CD14-positive monocyte (primary cell): ENCODE results near the gene PCSK1N. TPM values are rescaled to one million over a fixed set of nuclear protein-coding genes. Genes with fewer than 3 reads are reported as not detected.
A peak's percentile ranks its signal among the peaks of the same experiment; 100 is the strongest.
"Not testable (repeated sequence)": the region's sequence is repeated elsewhere in the genome, so short reads cannot be mapped to it uniquely, and the experiment has no call there.

Source experiments
- DNase-seq, 3 donors: peaks; one replicate each; pipeline ENCODE4 v3.0.0-alpha.2; 2011 to 2022
- H2AFZ ChIP-seq: 2 replicates; pipeline ENCODE4 v1.6.0; 2012; ENCODE audit warnings: mild to moderate bottlenecking, low read depth, low read length, inconsistent platforms; ENCODE audit not compliant: insufficient read depth, poor library complexity, severe bottlenecking
- H3K27ac ChIP-seq, 2 donors: 1 replicate in 1 of 2; 2 replicates in 1 of 2; pipeline ENCODE4 v1.5.1; 2012 to 2013; ENCODE audit warnings: low read length in 2 of 2, control low read depth in 1 of 2, inconsistent platforms in 1 of 2, low read depth in 1 of 2, mild to moderate bottlenecking in 1 of 2
- H3K27me3 ChIP-seq, 2 donors: one replicate each; pipeline versions ENCODE4 v1.6.0 to v1.6.1; 2011 to 2013; ENCODE audit warnings: low read length in 2 of 2; ENCODE audit not compliant: control insufficient read depth in 2 of 2, insufficient read depth in 2 of 2
- H3K36me3 ChIP-seq, 2 donors: replicated peaks in 1 of 2; 1 replicate in 1 of 2; 2 replicates in 1 of 2; pipeline versions ENCODE4 v1.5.1 to v1.6.1; 2012 to 2013; ENCODE audit warnings: low read length in 2 of 2, control low read depth in 1 of 2, inconsistent platforms in 1 of 2, mild to moderate bottlenecking in 1 of 2; ENCODE audit not compliant: insufficient read depth in 2 of 2, control insufficient read depth in 1 of 2
- H3K4me1 ChIP-seq, 2 donors: 1 replicate in 1 of 2; 2 replicates in 1 of 2; pipeline versions ENCODE4 v1.5.1 to v1.6.1; 2012 to 2013; ENCODE audit warnings: low read length in 2 of 2, control low read depth in 1 of 2, inconsistent platforms in 1 of 2, mild to moderate bottlenecking in 1 of 2, moderate library complexity in 1 of 2; ENCODE audit not compliant: insufficient read depth in 2 of 2, control insufficient read depth in 1 of 2
- H3K4me2 ChIP-seq: replicated peaks from 2 replicates; pipeline ENCODE3; 2012; ENCODE audit warnings: low read length, moderate library complexity, mild to moderate bottlenecking; ENCODE audit not compliant: poor library complexity, severe bottlenecking; ENCODE audit errors: extremely low read depth
- H3K4me3 ChIP-seq, 3 experiments: fragments of 200-600 bp in 1 of 3; sonication (generic) in 1 of 3; replicated peaks in 1 of 3; 1 replicate in 2 of 3; 2 replicates in 1 of 3; pipeline ENCODE4 v1.5.1; 2011 to 2013; ENCODE audit warnings: low read length in 3 of 3, mild to moderate bottlenecking in 3 of 3, control low read depth in 2 of 3, low read depth in 2 of 3, inconsistent platforms in 1 of 3, moderate library complexity in 1 of 3
- H3K79me2 ChIP-seq: 2 replicates; pipeline ENCODE4 v1.6.0; 2012; ENCODE audit warnings: mild to moderate bottlenecking, control low read depth, inconsistent platforms, low read length, moderate library complexity; ENCODE audit not compliant: insufficient read depth
- H3K9ac ChIP-seq: 2 replicates; pipeline ENCODE4 v1.6.0; 2017; ENCODE audit warnings: low read length, mild to moderate bottlenecking; ENCODE audit not compliant: insufficient read depth, poor library complexity, severe bottlenecking
- H3K9me3 ChIP-seq, 2 donors: replicated peaks in 1 of 2; 1 replicate in 1 of 2; 2 replicates in 1 of 2; pipeline versions ENCODE4 v1.5.1 to v1.6.1; 2012 to 2013; ENCODE audit warnings: low read length in 2 of 2, control low read depth in 1 of 2; ENCODE audit not compliant: control insufficient read depth in 1 of 2, insufficient read depth in 1 of 2
- H4K20me1 ChIP-seq: 2 replicates; pipeline ENCODE4 v1.6.0; 2012; ENCODE audit warnings: mild to moderate bottlenecking, low read length, control low read depth, moderate library complexity; ENCODE audit not compliant: insufficient read depth
- H3K27ac Mint-ChIP-seq, 7 donors: one replicate each; pipeline ENCODE4 v1.8.0; 2020; ENCODE audit warnings: mild to moderate bottlenecking in 7 of 7, mixed read lengths in 7 of 7, moderate library complexity in 6 of 7, inconsistent platforms in 2 of 7
- H3K27me3 Mint-ChIP-seq, 3 donors: one replicate each; pipeline ENCODE4 v1.8.0; 2021 to 2022; ENCODE audit warnings: low read depth in 3 of 3, mild to moderate bottlenecking in 3 of 3, mixed read lengths in 3 of 3, moderate library complexity in 3 of 3, inconsistent platforms in 1 of 3
- H3K36me3 Mint-ChIP-seq, 2 donors: one replicate each; pipeline ENCODE4 v1.8.0; 2020; ENCODE audit warnings: mixed read lengths in 2 of 2, inconsistent platforms in 1 of 2, mild to moderate bottlenecking in 1 of 2
- H3K4me1 Mint-ChIP-seq: one replicate; pipeline ENCODE4 v1.8.0; 2020; ENCODE audit warnings: mild to moderate bottlenecking, mixed read lengths
- H3K4me3 Mint-ChIP-seq, 2 donors: one replicate each; pipeline ENCODE4 v1.8.0; 2020; ENCODE audit warnings: mild to moderate bottlenecking in 2 of 2, mixed read lengths in 2 of 2, moderate library complexity in 1 of 2
- H3K9me3 Mint-ChIP-seq, 7 donors: one replicate each; pipeline ENCODE4 v1.8.0; 2020 to 2022; ENCODE audit warnings: mixed read lengths in 7 of 7, mild to moderate bottlenecking in 6 of 7, moderate library complexity in 6 of 7, inconsistent platforms in 2 of 7
- CTCF ChIP-seq: fragments of 200-600 bp; IDR thresholded peaks from one replicate; pipeline ENCODE4 v1.8.0; 2022; ENCODE audit warnings: antibody characterized with exemption, mild to moderate bottlenecking
- WGBS: methylation state at CpG from one replicate; pipeline ENCODE4 v1.1.5; 2013; ENCODE audit warnings: missing lambda C conversion rate; ENCODE audit not compliant: insufficient coverage; 5-methylcytosine and 5-hydroxymethylcytosine counted together
- intact Hi-C, 2 donors: fragments of 100-400 bp; cut with micrococcal nuclease; formaldehyde crosslinking; loops; one replicate each; pipeline versions ENCODE4 v1.15.0 to v1.15.1; 2023
- polyA plus RNA-seq, 3 donors: library from polyadenylated mRNA; depleted of rRNA in 1 of 3; unstranded in 2 of 3; stranded (reverse) in 1 of 3; fragments of 300-500 nt in 2 of 3; fragments of >200 nt in 1 of 3; fragmentation: Illumina TruSeq in 2 of 3; gene quantifications; 1 replicate in 2 of 3; 2 replicates in 1 of 3; pipeline ENCODE4 v1.2.3, GENCODE V29; 2012 to 2021

Gene PCSK1N
- polyA plus RNA-seq, 3 donors, result not detected

DNA sequence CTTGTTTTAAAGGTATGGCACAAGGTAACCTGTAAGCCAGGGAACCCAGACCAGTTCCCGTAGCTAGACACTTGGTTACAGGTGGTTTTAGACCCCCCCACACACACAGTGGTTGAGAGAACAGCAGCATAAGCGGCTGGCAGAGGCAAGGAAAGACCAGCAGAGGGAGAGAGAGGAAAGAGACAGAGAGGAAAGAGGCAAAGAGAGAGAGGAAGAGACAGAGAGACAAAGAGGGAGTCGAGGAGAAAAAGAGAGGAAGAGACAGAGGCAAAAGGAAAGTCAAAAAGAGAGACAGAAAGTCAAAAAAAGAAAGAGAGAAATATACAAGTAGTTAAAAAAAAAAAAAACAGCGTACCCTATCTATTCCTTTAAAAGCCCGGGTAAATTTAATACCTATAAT lies 19.5 kb upstream of the PCSK1N start:
- intact Hi-C loops, result no loop called here
- DNase-seq, result no peak
- no CpG with 5 or more reads among the region's 5 CpGs for WGBS

GRCh38 chrX:48854121-48854804 lies 18.9 kb upstream of the PCSK1N start:
- H3K27me3 Mint-ChIP-seq, H2AFZ ChIP-seq, H3K36me3 Mint-ChIP-seq, H3K4me2 ChIP-seq, H3K4me1 ChIP-seq, H3K79me2 ChIP-seq, H3K27ac ChIP-seq, H3K4me1 Mint-ChIP-seq, H3K36me3 ChIP-seq, DNase-seq, H3K27me3 ChIP-seq, intact Hi-C loops, H3K4me3 ChIP-seq, H3K4me3 Mint-ChIP-seq, H3K9me3 ChIP-seq, H4K20me1 ChIP-seq, H3K9ac ChIP-seq: not testable (repeated sequence)
- Mint-ChIP-seq H3K9me3 (peaks cover 0 to 16% (median 6%) of the 10 kb centered on the region in 7 donors), H3K27ac (peak overlapping the region in 1 of 7 donors; percentile 13)
- 95% methylated on average over 4 of the region's 12 CpGs for WGBS

More for the DNA sequence above, 19.5 kb upstream of the PCSK1N start:
- no peaks in the 10 kb centered on the region for H3K79me2 ChIP-seq
- Mint-ChIP-seq H3K27me3 (peaks cover 0 to 7% (median 3%) of the 10 kb centered on the region in 3 donors), H3K9me3 (peaks cover 0 to 16% (median 6%) of the 10 kb centered on the region in 7 donors), H3K36me3 (no peaks in the 10 kb centered on the region), H3K4me1 (peaks cover 9% of the 10 kb centered on the region), H3K4me3 (no peak overlapping the region), H3K27ac (no peak overlapping the region)
- no peak overlapping the region for H3K4me2 ChIP-seq
- H3K27me3 ChIP-seq, result no peaks in the 10 kb centered on the region
- no peaks in the 10 kb centered on the region for H3K36me3 ChIP-seq
- H3K9ac ChIP-seq, result no peak overlapping the region
- peaks cover 0 to 2% of the 10 kb centered on the region in 2 donors for H3K4me1 ChIP-seq
- no peaks in the 10 kb centered on the region for H3K9me3 ChIP-seq
- no peak overlapping the region for H3K27ac ChIP-seq
- no peak overlapping the region for H3K4me3 ChIP-seq
- no peaks in the 10 kb centered on the region for H4K20me1 ChIP-seq
- TF ChIP-seq CTCF, result no peak
- H2AFZ ChIP-seq, result no peak overlapping the region

DNA sequence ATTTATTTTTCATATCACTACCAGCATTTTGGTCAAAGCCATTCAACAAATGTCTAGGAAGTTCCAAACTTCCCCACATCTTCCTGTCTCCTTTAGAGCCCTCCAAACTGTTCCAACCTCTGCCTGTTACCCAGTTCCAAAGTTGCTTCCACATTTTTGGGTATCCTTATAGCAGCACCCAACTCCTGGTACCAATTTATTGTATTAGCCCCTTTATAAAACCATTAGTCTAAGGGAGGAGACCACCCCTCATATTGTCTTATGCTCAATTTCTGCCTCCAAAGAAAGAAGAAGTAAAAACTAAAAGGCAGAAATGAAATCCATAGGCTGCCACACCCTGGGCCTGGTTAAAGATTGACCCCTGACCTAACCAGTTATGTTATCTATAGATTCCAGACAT lies 18.1 kb upstream of the PCSK1N start:
- peaks cover 0 to 16% (median 6%) of the 10 kb centered on the region in 7 donors for H3K9me3 Mint-ChIP-seq

More for the DNA sequence above, 18.1 kb upstream of the PCSK1N start:
- H3K27ac ChIP-seq, H3K4me1 Mint-ChIP-seq, H3K9ac ChIP-seq, H3K27me3 ChIP-seq, H2AFZ ChIP-seq, H3K27me3 Mint-ChIP-seq, DNase-seq, H3K79me2 ChIP-seq, H3K36me3 Mint-ChIP-seq, H3K4me2 ChIP-seq, H3K9me3 ChIP-seq, H3K4me1 ChIP-seq, H3K4me3 ChIP-seq, H3K36me3 ChIP-seq, H4K20me1 ChIP-seq, intact Hi-C loops: not testable (repeated sequence)
- Mint-ChIP-seq H3K27ac (peak overlapping the region in 2 of 7 donors; percentile 15 to 58), H3K4me3 (peak overlapping the region in 1 of 2 donors; percentile 69)
